ENCODE data around the gene POU5F1. TPM values are rescaled to one million over a fixed set of nuclear protein-coding genes. Genes with fewer than 3 reads are reported as not detected.

Gene POU5F1
- 0.21 and 1.2 TPM in 2 replicates for total RNA-seq

GRCh38 chr6:31170600-31170881 is at the start of gene POU5F1:
Gene POU5F1 (minus strand): TSS chr6:31170682. CDS start chr6:31170620, 62 bp downstream.

GRCh38 chr6:31158140-31158862 is 12.2 kb downstream of the POU5F1 start, which contains the start of gene TCF19:
Gene TCF19 (plus strand): TSS chr6:31158589. CDS start chr6:31159470, 881 bp downstream.

GRCh38 chr6:31157513-31158139 is 12.9 kb downstream of the POU5F1 start, which contains the start of gene CCHCR1:
Gene CCHCR1 (minus strand): TSS chr6:31157802. CDS start chr6:31157600, 202 bp downstream.

GRCh38 chr6:31138982-31139381 is 31.5 kb downstream of the POU5F1 start, which contains the start of gene PSORS1C2:
Gene PSORS1C2 (minus strand): TSS chr6:31139066. CDS start chr6:31139026, 40 bp downstream.

GRCh38 chr6:31120151-31120915 is 50.1 kb downstream of the POU5F1 start, which contains the start of gene CDSN:
Gene CDSN (minus strand): TSS chr6:31120446. CDS start chr6:31120419, 27 bp downstream.

GRCh38 chr6:31114541-31114878 is 56.0 kb downstream of the POU5F1 start, which contains the start of gene PSORS1C1:
Gene PSORS1C1 (plus strand): TSS chr6:31114800. CDS start chr6:31129633, 14,833 bp downstream.

Other genes with a start within 250 kb of the POU5F1 start
- gene SFTA2, start 238.5 kb downstream of the POU5F1 start, total RNA-seq, result 2.7 TPM in 1 of 2 replicates, not detected in the other
- under 0.01 TPM in 1 of 2 replicates, not detected in the other for gene MUCL3, start 229.7 kb downstream of the POU5F1 start, total RNA-seq
- under 0.01 and 0.21 TPM in 2 replicates for gene MUC21, start 187.0 kb downstream of the POU5F1 start, total RNA-seq
- gene MUC22, start 160.2 kb downstream of the POU5F1 start, total RNA-seq, result not detected in 2 replicates
- 1.2 TPM in 1 of 2 replicates, not detected in the other for gene C6orf15, start 58.1 kb downstream of the POU5F1 start, total RNA-seq
- 0.43 and 1.7 TPM in 2 replicates for gene PSORS1C1, start 55.9 kb downstream of the POU5F1 start, total RNA-seq
- gene CDSN, start 50.2 kb downstream of the POU5F1 start, total RNA-seq, result 0.24 TPM in 1 of 2 replicates, not detected in the other
- gene PSORS1C2, start 31.6 kb downstream of the POU5F1 start, total RNA-seq, result not detected in 2 replicates
- gene CCHCR1, start 12.9 kb downstream of the POU5F1 start, total RNA-seq, result 11.5 and 18.3 TPM in 2 replicates
- 3.0 and 6.0 TPM in 2 replicates for gene TCF19, start 12.1 kb downstream of the POU5F1 start, total RNA-seq
- 191 and 310 TPM in 2 replicates for gene HLA-C, start 101.4 kb upstream of the POU5F1 start, total RNA-seq
- gene HLA-B, start 186.5 kb upstream of the POU5F1 start, total RNA-seq, result 37.1 and 164 TPM in 2 replicates
- gene MICA, start 232.9 kb upstream of the POU5F1 start, total RNA-seq, result 28.7 and 56.9 TPM in 2 replicates

Data from tracheal epithelial cell (primary cell).